Activated CD8-positive, alpha-beta memory T cell treated with anti-CD3 and anti-CD28 coated beads, Interleukin-2, amount 50 U/mL, for 24 hours (primary cell): Measurements from ENCODE around the gene MAST2.

Experiments
- DNase-seq: peaks from one replicate; pipeline ENCODE4 v3.0.0-alpha.2; 2020; ENCODE audit errors: extremely low read depth

Gene MAST2

DNA sequence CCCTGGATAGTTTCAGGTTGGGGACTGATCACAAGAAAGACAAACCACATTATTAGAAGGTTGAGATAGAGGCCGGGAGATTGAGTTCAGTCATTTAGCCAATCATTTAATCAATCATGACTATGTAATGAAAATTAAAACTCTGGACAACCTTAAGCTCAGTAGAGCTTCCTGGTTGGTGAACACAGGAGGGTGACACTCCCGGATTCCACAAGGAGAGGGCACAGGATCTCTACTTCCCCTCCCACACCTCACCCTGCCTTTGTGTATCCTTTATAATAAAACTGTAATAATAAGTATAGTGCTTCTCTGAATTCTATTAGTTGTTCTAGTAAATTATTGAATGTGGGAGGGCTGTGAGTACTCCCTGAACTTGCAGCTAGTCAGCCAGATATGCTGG, 178.9 kb downstream of the MAST2 start:
- DNase-seq: no peak

DNA sequence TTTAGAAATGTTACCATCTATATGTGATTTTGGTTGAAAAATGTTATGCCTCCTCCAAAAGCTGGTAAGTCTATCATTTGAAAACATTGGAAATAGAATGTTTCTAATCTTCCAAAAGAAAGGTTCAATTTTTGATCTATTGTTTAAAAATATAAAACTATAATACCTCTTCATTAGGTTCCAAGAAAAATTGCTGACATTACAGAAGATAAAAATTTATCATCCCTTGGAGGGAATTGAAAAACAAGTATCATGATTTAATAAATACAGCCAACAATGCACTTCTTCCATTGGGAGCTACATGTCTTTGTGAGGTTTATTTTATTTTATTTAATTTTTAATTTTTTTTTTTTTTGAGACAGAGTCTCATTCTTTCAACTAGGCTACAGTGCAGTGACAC, 180.6 kb downstream of the MAST2 start:
- DNase-seq: no peak

DNA sequence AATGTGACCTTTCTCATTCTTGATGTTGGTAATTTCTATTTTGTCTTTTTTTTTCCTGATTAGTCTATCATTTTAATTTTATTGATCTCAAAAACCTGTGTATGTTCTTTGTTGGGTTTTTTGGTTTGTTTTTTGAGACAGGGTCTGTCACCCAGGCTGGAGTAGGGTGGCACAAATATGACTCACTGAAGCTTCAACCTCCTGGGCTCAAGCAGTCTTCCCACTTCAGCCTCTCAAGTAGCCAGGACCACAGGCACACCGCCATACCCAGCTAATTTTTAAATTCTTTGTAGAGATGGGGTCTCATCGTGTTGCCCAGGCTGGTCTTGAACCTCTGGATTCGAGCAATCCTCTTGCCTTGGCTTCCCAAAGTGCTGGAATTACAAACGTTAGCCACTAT, 183.8 kb downstream of the MAST2 start:
- no peak for DNase-seq

DNA sequence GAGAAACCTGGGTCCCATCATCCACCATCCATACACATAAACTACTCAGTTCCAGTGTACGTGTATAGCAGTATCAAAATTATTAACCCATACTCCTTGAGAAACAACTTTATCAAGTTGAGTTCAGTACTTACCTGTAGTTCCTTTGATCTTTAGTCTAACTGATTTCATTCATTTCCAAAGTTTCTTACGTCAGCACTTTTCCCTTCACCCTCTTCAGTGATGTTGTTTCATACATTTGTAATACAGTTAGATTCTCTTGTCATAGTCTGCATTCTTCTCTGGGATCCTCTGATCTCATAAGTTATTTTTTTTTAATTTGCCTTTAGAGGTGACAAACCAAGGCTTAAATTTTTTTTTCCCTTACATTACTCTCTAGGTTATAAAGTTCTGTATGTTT, 185.8 kb downstream of the MAST2 start:
- DNase-seq: no peak

DNA sequence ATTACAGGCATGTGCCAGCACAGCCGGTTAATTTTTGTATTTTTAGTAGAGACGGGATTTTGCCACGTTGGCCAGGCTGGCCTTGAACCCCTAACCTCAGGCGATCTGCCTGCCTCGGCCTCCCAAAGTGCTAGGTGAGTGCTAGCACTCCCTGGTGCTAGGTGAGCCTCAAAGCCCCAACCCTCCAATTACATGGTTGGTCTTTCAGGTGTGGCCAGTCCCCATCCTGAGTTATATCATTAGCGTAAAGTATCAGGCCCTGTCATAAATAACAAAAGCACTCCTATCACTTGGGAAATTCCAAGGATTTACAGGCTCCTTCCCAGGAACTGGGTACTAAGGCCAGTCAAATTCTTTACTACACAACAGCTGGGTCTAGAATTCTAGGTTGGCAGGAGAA, 191.0 kb downstream of the MAST2 start:
- no peak for DNase-seq

DNA sequence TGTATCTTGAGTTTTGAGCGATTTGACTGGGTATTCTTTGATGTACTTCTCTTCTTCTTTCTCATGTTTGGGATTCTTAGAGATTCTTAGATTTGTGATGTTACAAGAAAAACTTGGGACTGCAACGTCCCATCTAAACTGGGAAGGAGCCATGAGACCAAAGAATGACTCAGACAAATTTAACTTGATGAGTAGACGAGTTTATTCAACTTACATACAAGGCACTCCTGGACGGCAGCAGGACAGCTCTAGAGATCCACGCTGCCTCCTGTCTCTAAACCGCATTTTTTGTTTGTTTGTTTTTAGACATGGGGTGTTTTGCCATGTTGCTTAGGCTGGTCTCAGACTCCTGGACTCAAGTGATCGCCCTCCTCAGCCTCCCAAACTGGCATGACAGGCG, 191.9 kb downstream of the MAST2 start:
- DNase-seq: no peak

DNA sequence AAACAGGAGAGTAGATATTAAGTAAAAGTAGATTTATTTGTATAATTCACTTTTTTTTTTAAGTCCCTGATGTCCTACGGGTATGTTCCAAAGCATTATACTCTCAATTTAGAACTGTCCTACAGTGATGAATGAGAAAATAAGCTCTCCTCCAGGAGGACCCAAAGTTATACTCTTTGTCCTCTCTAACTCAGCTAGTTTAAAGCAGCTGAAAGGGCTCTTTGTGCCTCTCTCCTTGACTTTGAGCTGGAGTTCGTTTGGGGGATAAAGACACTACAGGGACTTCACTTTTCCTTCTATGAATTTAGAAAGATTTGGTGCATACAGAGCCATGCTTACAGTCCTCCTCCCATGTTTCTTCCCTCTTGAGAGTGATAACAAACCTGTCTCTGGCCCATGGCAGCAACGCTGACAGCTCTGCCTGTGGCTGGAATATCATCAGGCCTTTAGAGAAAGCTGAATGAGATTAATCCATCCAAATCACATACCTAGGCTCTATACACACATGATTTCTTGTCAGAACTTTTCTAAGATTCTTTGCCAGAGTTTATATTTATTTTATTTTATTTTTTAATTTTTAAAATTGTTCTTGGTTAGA, 194.7 kb downstream of the MAST2 start:
- DNase-seq: no peak

DNA sequence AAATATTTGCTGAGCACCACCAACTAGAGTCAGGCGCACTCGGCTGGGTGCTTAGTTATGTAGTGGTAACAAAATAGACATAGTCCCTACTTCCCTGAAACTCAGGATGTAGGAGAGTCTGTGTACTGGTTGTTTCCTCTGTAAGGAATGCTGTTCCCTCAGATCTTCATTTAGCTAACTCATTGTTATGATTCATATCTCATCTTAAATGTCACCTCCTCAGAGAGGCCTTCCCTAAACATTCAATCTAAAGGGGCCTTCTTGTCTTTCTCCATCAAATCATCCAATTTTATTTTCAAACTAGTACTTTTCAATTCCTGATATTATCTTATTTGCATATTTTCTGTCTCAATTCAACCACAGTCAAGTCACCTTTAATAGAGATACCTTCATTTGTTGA, 196.1 kb downstream of the MAST2 start:
- no peak for DNase-seq

DNA sequence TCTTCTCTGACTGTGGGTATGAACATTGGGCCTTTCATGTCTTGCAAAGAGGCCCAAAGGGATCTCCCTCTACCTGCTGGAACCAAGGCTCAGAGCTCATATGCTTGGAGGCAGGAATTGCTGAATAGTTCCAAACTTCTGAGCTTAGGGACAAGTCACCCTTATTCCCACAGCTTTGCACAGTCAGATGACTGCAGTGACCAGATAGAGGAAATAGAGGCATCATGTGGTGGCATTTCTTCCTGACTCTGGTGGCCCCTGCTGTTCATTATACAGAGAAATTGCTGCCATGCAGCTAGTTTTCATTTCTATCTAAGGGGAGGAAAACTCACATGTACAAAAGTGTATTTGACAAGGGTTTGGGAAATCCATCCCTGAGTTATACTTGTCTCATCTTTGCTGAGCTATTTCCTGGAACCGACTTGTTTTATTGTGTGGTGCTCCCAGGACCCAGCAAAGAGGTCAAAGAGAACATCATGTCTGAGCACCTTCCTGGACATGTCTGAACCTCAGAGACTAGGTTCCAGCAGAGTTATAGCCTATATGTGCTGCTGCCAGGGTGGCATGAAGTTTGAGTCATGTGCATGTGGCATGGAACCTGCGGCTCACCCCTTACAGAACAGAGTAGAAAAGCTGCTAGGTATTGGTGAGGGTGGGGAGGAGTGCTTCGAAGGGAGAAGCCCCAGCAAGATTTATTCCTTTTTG, 197.8 kb downstream of the MAST2 start:
- DNase-seq: no peak

DNA sequence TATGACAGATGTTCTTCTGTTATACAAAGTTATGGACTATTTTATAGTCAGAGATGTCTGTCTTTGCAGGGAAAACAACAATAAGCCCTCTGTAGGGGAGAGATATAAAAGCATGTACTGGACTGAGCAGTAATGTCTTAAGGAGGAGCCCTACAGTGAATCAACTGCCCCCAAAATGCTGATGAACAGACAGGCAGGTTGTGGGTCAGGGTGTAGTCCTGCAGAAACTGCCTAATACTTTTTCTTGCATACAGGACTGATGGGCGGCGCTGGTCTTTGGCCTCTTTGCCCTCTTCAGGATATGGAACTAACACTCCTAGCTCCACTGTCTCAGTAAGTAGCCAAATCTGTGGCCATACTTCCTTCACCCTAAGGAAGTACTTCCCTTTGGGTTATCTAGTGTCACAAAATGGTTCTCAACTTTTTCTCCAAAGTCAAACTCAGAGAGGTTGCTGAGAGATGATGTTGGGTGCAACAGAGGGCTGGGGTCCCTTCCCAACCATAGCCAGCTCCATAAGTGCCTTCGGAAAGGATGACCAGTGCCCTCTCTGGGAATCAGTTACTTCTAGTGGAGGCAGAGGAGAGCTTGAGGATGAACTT, 199.2 kb downstream of the MAST2 start:
- no peak for DNase-seq

DNA sequence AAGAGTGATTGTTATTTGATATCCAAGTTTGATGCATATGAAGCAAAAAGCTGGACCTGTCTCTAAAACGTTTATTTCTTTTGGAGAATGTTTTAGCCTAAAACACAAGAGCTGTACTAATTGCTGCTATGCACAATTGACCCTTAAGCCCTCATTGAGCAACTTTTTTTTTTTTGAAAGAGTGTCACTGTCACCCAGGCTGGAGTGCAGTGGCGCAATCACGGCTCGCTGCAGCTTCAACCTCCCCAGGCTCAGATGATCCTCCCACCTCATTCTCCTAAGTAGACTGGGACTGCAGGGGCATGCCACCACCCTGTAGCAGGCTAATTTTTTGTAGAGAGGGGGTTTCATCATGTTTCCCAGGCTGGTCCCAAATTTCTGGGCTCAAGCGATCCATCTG, 199.9 kb downstream of the MAST2 start:
- no peak for DNase-seq

DNA sequence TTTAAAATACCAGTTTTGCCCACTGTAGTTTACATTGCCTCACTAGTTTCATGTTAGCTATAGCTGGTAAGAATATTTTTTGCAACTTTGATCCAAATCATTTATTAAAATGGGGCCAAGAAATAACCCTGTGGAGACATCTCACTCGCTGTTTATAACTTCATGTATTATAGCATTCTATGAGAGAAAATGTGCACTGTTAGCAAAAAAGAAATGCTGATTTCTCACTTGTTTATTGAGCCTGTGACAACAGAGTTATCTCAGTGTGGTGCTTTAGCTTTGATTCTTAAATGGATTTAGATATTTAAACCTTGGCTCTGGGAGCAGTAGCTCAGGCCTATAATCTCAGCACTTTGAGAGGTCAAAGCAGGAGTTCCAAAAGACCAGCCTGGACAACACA, 201.1 kb downstream of the MAST2 start:
- DNase-seq: no peak

DNA sequence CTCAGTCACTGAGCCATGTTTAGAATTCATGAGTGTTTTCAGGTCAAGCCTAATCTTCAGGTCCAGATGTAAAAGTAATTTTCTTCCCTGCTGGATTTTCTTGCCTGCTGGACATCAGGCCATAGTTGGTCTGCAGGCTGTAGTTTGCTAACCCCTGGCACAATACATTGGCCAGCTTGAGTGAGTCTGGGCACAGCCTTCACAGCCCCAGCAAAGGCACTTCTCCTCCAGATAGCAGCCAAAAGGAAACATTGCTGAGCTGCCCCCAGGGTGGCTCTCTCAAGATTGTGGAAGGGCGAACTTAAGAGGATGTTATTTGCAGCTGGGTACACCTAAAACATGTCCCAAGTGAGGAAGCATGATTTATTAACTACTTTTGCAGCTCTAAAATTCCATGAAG, 202.2 kb downstream of the MAST2 start:
- no peak for DNase-seq

DNA sequence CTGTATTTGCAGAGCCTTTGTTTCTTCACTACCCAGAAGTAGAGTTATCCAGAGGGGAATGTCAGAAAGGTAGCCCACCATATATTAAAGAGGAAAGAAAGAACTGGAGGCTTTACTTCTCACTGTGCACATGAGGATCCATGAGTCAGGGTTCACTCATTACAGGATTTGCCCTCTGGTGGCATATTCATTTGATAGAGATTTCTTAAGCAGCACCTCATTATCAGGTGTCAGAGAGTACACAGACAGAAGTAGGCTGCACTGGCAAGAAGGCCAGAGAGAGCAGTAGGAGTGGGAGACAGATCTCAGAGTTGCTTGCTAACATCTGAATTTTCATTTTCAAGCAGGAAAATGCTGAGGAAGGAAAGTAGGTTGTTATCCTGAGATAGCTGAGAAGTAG, 205.2 kb downstream of the MAST2 start:
- DNase-seq: no peak

DNA sequence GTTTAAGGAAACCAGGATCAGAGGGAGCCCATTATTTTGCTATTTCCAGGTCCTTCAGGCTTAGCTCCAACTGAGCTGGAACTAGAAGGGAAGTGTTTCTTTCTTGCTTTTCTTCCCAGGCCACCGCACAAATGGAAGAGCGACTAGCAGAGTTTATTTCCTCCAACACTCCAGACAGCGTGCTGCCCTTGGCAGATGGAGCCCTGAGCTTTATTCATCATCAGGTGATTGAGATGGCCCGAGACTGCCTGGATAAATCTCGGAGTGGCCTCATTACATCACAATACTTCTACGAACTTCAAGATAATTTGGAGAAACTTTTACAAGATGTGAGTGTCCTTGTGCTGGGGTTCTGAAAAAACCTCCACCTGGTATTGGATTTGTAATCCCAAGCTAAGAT, 207.2 kb downstream of the MAST2 start:
- DNase-seq: no peak

DNA sequence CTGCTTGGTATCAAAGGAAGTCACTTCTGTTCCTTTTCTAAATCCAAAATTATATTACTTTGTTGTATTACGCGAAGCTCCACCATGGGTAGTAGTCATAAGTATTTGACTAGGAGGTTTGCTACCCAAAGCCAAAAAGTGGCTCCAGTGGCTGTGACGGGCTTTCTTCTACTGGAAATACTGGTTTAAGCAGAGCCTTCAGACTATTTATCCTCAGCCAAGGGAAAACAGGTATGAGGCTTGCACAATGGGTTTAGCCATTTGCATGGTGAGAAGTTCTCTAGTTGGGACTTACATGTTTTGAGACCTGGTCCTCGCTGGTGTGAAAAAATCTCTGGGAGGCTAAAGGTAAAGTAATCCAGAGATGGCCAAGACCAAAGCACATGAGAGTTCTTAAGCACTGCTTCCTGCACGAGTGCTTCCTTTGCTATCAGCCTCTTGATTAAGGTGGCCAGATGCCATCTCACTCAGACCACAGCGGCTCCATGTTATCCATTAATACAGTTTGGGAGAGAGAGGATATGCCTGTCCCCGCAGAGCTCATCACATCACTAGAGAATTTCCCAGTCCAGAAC, 207.8 kb downstream of the MAST2 start:
- no peak for DNase-seq

DNA sequence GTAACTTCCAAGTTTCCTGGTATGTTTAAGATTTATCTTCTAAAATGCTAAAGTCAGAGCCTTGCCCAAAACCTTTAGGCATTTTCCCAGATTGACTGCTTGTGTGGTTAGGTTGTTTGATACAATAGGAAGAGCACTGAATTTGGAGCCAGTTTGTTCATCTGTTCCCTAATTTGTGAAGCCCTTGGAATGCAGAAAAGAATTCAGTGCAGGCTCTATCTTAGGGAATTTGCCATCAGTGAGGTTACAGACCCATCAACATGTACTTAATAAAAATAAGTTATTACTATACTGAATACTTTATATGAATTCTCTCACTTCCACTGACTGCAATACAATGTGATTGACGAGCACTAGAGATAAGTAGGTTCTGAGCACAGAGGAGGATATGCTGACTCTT, 208.8 kb downstream of the MAST2 start:
- DNase-seq: no peak

DNA sequence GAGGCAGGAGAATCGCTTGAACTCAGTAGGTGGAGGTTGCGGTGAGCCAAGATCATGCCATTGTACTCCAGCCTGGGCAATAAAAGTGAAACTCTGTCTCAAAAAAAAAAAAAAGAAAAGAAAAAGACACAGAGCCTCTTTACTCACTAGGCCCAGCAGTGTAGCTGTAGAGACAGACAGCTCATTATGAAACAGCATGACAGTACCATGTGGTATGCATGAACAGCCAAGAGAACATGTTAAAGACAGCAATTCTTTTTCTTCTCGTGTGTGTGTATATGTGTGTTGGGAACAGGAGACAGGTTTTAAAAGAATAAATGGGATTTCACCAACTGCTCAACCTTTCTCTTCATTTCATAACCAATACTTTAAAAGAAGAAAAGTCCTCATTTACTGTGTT, 210.2 kb downstream of the MAST2 start:
- DNase-seq: no peak

DNA sequence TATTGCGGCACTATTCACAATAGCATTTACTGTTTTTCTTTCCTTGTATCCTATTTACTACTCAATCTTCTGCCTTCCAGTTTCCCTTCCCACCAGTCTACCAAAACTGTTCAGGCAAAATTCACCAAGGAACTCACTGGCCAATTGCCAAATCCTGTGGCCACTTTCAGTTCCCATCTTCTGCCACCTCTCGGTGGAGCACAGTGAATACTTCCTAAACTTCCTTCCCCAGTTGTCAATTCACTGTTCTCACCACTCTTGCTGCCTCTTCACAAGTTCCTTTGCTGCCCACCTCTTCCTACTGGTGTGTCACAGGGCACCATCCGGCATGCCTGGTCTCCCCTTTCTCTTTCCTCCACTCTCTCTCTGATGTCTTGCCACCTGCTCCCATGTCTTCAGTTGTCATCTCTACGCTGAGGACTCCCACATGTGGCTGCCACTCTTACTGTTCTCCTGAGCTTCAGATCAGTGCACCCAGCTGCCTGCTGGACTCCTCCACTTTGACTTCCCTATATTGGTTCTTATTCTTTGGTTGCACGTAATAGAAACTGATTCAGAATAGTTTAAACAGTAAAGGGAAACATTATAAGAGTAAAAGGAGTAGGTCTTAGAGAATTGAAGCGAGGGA, 214.6 kb downstream of the MAST2 start:
- DNase-seq: no peak

DNA sequence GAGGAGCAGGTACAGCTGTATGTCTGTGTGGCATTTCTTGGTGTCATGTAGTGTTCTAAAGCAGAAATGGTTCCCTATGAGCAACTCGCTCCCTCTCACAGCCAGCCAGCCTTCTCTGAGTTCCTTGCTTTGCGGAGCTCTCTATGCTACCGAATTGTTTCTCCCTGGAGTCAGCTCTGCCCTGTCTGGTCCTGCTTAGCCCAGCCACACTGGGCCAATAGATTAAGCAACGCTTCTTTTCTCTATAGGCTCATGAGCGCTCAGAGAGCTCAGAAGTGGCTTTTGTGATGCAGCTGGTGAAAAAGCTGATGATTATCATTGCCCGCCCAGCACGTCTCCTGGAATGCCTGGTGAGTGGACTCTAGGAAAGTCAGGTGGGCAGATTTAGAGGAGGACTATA, 215.9 kb downstream of the MAST2 start:
- no peak for DNase-seq

DNA sequence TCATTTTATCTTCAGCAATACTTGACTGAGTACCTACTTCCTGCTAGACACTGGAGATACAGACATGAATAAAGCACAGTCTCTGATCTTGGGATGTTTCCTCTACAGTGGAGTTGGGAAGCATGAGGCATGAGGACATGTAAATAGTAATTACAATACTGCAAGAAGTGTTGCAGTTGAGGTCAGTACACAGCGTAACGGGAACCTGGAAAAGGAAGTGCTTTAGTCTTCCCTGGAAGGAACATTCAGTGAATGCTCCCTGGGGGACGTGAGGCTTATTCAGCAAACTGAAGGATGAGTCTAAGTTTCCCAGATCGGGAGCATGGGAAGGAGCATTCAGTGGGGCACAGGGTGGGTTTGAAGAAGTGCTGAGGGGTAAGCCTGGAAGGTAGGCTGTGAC, 216.6 kb downstream of the MAST2 start:
- no peak for DNase-seq

DNA sequence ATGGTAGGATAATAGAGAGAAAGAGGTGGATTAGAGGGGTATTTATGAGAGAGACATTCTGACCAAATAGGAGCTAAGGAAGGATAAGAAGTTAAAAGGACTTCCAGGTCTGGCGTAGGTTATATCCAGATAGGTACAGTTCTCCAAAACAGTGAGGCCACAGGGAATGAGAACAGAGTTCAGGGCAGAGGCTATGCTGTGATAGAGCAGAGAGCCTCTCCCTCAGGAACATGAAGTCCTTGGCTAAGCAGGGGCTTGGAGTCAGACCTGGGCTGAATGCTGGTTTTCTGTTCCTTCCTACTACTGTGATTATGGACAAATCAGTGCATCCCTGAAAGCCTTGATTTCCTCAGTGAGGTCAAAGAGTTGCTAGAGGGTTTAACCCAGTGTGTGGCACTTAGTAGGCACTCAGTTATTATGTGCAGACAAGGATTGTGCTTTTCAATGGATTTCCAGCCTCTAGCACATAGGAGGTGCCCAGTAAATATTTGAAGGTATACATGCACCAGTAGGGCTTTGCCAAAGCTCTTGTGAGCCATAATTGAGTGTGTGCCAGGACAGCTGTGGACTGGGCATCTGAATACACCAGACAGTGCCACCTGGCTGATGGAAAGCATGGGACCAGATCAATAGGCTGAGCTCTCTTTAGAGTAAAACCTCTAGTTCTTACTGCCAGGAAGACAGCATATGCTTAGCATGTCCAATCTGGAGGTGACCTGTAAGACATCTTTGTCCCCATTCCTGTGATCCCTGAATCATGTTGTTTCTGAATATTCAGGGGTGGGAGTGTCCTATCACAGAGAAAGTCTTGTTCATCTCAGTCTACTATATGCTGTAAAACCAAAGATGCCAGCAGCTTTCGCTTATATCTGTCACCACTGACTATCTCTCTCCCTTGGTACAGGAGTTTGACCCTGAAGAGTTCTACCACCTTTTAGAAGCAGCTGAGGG, 217.9 kb downstream of the MAST2 start:
- no peak for DNase-seq
